ENCODE data around the gene POLR1D. TPM values are rescaled to one million over a fixed set of nuclear protein-coding genes. Genes with fewer than 3 reads are reported as not detected.

Gene POLR1D
- total RNA-seq, 1 donor: 93.7 TPM

DNA sequence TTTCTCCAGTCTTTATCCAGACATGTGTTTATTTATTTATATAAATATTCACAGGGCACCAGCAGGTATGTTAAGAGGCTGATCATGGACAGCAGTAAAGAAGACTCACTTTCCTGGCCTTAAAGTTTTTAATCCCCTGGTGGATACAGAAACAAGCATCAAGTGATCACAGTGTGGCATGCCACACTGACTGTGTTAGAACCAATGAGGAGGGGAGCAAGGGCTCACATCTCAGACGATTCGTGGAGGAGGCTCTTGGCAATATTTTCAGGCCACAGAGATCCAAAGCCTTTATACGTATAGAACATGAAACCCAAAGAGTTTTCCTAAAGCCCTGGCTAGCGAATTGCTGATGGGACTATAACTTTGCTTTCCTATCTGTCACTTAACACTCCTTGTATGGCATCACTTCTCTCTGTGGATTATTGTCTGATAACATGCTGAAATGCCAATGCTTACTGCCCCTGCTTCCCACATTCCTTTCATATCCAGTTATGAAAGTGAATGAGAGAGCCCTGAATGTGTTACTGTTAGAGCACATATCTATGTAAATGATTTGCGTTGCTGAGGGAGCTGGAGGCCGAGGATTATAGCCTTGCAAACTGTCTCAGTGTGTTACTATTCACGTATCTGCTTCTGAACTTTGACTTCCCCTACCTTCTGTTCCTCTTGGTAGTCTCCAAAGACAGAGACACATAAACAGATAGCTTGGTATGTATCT lies 37.6 kb downstream of the POLR1D start:
- TF ChIP-seq, protein P1, sequence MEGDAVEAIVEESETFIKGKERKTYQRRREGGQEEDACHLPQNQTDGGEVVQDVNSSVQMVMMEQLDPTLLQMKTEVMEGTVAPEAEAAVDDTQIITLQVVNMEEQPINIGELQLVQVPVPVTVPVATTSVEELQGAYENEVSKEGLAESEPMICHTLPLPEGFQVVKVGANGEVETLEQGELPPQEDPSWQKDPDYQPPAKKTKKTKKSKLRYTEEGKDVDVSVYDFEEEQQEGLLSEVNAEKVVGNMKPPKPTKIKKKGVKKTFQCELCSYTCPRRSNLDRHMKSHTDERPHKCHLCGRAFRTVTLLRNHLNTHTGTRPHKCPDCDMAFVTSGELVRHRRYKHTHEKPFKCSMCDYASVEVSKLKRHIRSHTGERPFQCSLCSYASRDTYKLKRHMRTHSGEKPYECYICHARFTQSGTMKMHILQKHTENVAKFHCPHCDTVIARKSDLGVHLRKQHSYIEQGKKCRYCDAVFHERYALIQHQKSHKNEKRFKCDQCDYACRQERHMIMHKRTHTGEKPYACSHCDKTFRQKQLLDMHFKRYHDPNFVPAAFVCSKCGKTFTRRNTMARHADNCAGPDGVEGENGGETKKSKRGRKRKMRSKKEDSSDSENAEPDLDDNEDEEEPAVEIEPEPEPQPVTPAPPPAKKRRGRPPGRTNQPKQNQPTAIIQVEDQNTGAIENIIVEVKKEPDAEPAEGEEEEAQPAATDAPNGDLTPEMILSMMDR (IDR thresholded peaks at IDR 0.05; ENCODE audit: extremely low read depth, low read depth, low read length): no peak
- H3K36me3 ChIP-seq (ENCODE audit: insufficient read depth, low read length): no peaks in the 10 kb centered on the region
- H4K20me1 ChIP-seq (ENCODE audit: insufficient read depth, low read length): peaks cover 18% of the 10 kb centered on the region
- peak overlapping the region; percentile 43 for H3K27ac ChIP-seq (ENCODE audit: low read depth, low read length)
- peaks cover 16% of the 10 kb centered on the region for H3K4me1 ChIP-seq (ENCODE audit: insufficient read depth, low read length)
- H3K9me3 ChIP-seq (ENCODE audit: low read depth, low read length): no peaks in the 10 kb centered on the region
- no peak overlapping the region for H2AFZ ChIP-seq (ENCODE audit: low read length)
- H3K27me3 ChIP-seq (ENCODE audit: insufficient read depth, low read length): no peaks in the 10 kb centered on the region
- no peak overlapping the region for H3K4me2 ChIP-seq (ENCODE audit: insufficient read depth, low read length)
- peaks cover 14% of the 10 kb centered on the region for H3K79me2 ChIP-seq (ENCODE audit: insufficient read depth, low read length)
- H3K4me3 ChIP-seq (ENCODE audit: insufficient read depth, low read length): no peak overlapping the region
- DNase-seq (ENCODE audit: insufficient read length, low spot score, missing footprints): no peak

DNA sequence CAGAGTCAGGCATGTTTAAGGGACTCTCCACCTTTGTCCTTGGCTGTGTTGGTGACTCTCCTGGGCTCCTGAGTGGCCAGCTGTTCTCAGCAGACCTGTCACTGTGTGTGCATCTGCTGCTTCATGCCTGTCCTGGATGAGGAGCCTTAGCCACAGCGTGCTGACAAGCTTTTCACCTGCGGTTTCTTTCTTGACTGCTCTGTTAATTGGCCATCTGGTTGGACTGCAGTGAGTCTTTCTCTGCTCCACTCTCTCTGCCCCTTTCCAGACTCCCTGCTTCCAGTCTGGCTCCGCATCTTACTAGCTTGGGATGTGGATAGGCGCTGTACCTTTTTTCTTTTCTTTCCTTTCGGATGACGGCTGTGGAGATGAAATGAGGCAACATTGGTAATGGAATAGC lies 38.8 kb downstream of the POLR1D start:
- DNase-seq (ENCODE audit: insufficient read length, low spot score, missing footprints): no peak

DNA sequence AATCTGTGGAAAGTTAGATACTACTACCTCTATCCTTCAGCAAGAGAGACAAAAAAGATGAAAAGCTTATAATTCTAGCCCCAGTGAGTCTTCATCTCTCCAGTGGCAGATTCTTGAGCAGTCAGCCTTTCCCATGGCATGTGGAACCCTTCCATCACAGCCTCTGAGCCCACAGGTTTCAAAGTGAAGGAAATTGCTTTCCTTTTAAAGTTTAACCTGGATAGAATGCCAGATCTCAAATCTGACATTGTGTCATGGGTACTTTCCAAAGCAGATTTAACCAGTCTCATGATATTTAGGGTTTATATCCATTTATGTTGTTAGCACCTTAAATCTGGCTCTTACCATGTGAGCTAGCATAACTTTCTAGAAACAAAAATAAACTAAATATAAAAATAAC lies 39.3 kb downstream of the POLR1D start:
- Histone ChIP-seq H3K36me3 (ENCODE audit: insufficient read depth, low read length) (no peaks in the 10 kb centered on the region), H4K20me1 (ENCODE audit: insufficient read depth, low read length) (peaks cover 17% of the 10 kb centered on the region), H3K4me2 (ENCODE audit: insufficient read depth, low read length) (no peak overlapping the region), H3K27me3 (ENCODE audit: insufficient read depth, low read length) (no peaks in the 10 kb centered on the region), H3K79me2 (ENCODE audit: insufficient read depth, low read length) (peaks cover 8% of the 10 kb centered on the region), H2AFZ (ENCODE audit: low read length) (no peak overlapping the region), H3K9me3 (ENCODE audit: low read depth, low read length) (no peaks in the 10 kb centered on the region), H3K27ac (ENCODE audit: low read depth, low read length) (no peak overlapping the region), H3K4me3 (ENCODE audit: insufficient read depth, low read length) (no peak overlapping the region), H3K4me1 (ENCODE audit: insufficient read depth, low read length) (peaks cover 16% of the 10 kb centered on the region)
- TF ChIP-seq, protein P1 (IDR thresholded peaks at IDR 0.05; ENCODE audit: extremely low read depth, low read depth, low read length): no peak
- no peak for DNase-seq (ENCODE audit: insufficient read length, low spot score, missing footprints)

More for the DNA sequence above, 38.8 kb downstream of the POLR1D start:
- peaks cover 8% of the 10 kb centered on the region for H3K79me2 ChIP-seq (ENCODE audit: insufficient read depth, low read length)
- H3K36me3 ChIP-seq (ENCODE audit: insufficient read depth, low read length): no peaks in the 10 kb centered on the region
- H3K4me1 ChIP-seq (ENCODE audit: insufficient read depth, low read length): peaks cover 16% of the 10 kb centered on the region
- TF ChIP-seq, protein P1 (IDR thresholded peaks at IDR 0.05; ENCODE audit: extremely low read depth, low read depth, low read length): no peak
- no peaks in the 10 kb centered on the region for H3K9me3 ChIP-seq (ENCODE audit: low read depth, low read length)
- no peak overlapping the region for H2AFZ ChIP-seq (ENCODE audit: low read length)
- H3K27ac ChIP-seq (ENCODE audit: low read depth, low read length): no peak overlapping the region
- H3K4me2 ChIP-seq (ENCODE audit: insufficient read depth, low read length): no peak overlapping the region
- no peak overlapping the region for H3K4me3 ChIP-seq (ENCODE audit: insufficient read depth, low read length)
- H4K20me1 ChIP-seq (ENCODE audit: insufficient read depth, low read length): peaks cover 15% of the 10 kb centered on the region
- no peaks in the 10 kb centered on the region for H3K27me3 ChIP-seq (ENCODE audit: insufficient read depth, low read length)

DNA sequence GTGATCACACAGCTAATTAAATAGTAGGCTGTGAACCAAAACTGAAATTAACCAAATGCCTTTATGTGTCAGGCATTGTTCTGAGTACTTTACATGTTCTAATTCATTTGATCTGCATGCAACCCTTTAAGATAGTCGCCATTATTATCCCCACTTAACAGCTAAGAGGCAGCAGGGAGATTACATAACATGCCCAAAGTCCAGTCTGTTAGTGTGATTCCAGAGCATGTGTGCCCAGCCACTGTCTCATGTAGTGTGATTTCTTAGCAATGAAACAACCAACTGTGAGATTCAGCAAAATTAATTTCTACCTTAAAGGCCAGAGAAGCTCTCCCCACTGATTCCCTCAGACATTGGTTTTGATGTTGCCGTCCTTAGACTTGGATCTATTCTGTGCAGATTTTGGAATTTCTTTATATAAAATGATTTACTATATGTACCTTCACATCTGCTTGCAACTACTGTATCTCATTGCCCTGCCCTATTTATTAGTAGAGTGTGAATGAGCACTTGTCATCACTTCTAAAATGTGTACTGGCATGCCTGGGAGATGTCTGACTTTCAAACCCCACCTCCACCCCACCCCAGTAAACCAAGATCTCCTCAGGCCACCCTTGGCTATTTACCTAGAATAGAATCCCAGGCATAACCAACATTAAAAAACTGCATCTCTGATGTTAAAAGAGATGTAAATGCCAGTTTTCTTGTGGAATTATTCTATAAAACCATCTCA lies 41.2 kb downstream of the POLR1D start:
- no peak overlapping the region for H3K27ac ChIP-seq (ENCODE audit: low read depth, low read length)
- H2AFZ ChIP-seq (ENCODE audit: low read length): no peak overlapping the region
- no peak overlapping the region for H3K4me2 ChIP-seq (ENCODE audit: insufficient read depth, low read length)
- peaks cover 6% of the 10 kb centered on the region for H3K79me2 ChIP-seq (ENCODE audit: insufficient read depth, low read length)
- H3K27me3 ChIP-seq (ENCODE audit: insufficient read depth, low read length): no peaks in the 10 kb centered on the region
- peaks cover 12% of the 10 kb centered on the region for H4K20me1 ChIP-seq (ENCODE audit: insufficient read depth, low read length)
- TF ChIP-seq, protein P1 (IDR thresholded peaks at IDR 0.05; ENCODE audit: extremely low read depth, low read depth, low read length): no peak
- peaks cover 8% of the 10 kb centered on the region for H3K36me3 ChIP-seq (ENCODE audit: insufficient read depth, low read length)
- H3K9me3 ChIP-seq (ENCODE audit: low read depth, low read length): no peaks in the 10 kb centered on the region
- peaks cover 15% of the 10 kb centered on the region for H3K4me1 ChIP-seq (ENCODE audit: insufficient read depth, low read length)
- no peak for DNase-seq (ENCODE audit: insufficient read length, low spot score, missing footprints)
- H3K4me3 ChIP-seq (ENCODE audit: insufficient read depth, low read length): no peak overlapping the region
